Sigmoid colon (tissue), 4 donors: Measurements from ENCODE around the gene HDGFL2.

Experiments used
- CTCF ChIP-seq, 4 experiments: fragments of 450-650 bp in 3 of 4; fragments of 200-600 bp in 1 of 4; IDR thresholded peaks; one replicate each; pipeline ENCODE4 v1.5.1; 2016 to 2019; ENCODE audit warnings: antibody characterized with exemption in 4 of 4, mild to moderate bottlenecking in 3 of 4, moderate library complexity in 2 of 4
- EP300 ChIP-seq, 4 donors: sonication (generic); formaldehyde crosslinking; IDR thresholded peaks; one replicate each; pipeline ENCODE4 v1.6.1; 2017; ENCODE audit warnings: antibody characterized with exemption in 4 of 4
- POLR2A ChIP-seq, 2 donors: fragments of 450-650 bp; IDR thresholded peaks; one replicate each; pipeline ENCODE4 v1.6.1; 2016; ENCODE audit warnings: antibody characterized with exemption in 2 of 2, mild to moderate bottlenecking in 2 of 2, moderate library complexity in 2 of 2

GRCh38 chr19:4503825-4504170 lies 31.7 kb downstream of the HDGFL2 start:
- TF ChIP-seq CTCF (IDR thresholded peaks at IDR 0.05) (no peak), POLR2A (IDR thresholded peaks at IDR 0.05) (no peak), EP300 (IDR thresholded peaks at IDR 0.05) (no peak)
